Mesenchymal stem cell (in vitro differentiated cells and primary cell): ENCODE results near the gene CHST11.

Experiments
- DNase-seq: peaks from one replicate; pipeline ENCODE4 v3.0.0-alpha.2; 2013
- H2AFZ ChIP-seq: one replicate; pipeline ENCODE4 v1.6.1; 2013; ENCODE audit warnings: low read depth, mild to moderate bottlenecking, control low read depth, inconsistent platforms, low read length, moderate library complexity
- H2AK5ac ChIP-seq: 2 replicates; pipeline ENCODE4 v1.6.1; 2013; ENCODE audit warnings: low read length, moderate library complexity, mild to moderate bottlenecking, inconsistent platforms; ENCODE audit not compliant: severe bottlenecking
- H2BK120ac ChIP-seq: one replicate; pipeline ENCODE4 v1.6.1; 2013; ENCODE audit warnings: low read depth, mild to moderate bottlenecking, inconsistent platforms, low read length, moderate library complexity
- H2BK12ac ChIP-seq, 2 experiments: one replicate each; pipeline ENCODE4 v1.6.1; 2013; ENCODE audit warnings: inconsistent platforms in 2 of 2, low read length in 2 of 2, mild to moderate bottlenecking in 2 of 2, moderate library complexity in 2 of 2, control low read depth in 1 of 2
- H2BK15ac ChIP-seq: one replicate; pipeline ENCODE4 v1.6.1; 2013; ENCODE audit warnings: mild to moderate bottlenecking, low read depth, inconsistent platforms; ENCODE audit not compliant: poor library complexity, severe bottlenecking
- H2BK5ac ChIP-seq: 2 replicates; pipeline ENCODE4 v1.6.1; 2013; ENCODE audit warnings: low read depth, mild to moderate bottlenecking, low read length, control low read depth, inconsistent platforms; ENCODE audit not compliant: poor library complexity, severe bottlenecking
- H3K14ac ChIP-seq, 2 experiments: one replicate each; pipeline ENCODE4 v1.6.1; 2013; ENCODE audit warnings: inconsistent platforms in 2 of 2, low read length in 2 of 2, control low read depth in 1 of 2, mild to moderate bottlenecking in 1 of 2, moderate library complexity in 1 of 2
- H3K18ac ChIP-seq, 2 experiments: one replicate each; pipeline ENCODE4 v1.6.1; 2013; ENCODE audit warnings: inconsistent platforms in 2 of 2, low read length in 2 of 2, control low read depth in 1 of 2, low read depth in 1 of 2, mild to moderate bottlenecking in 1 of 2
- H3K23ac ChIP-seq, 2 experiments: one replicate each; pipeline ENCODE4 v1.6.1; 2013; ENCODE audit warnings: inconsistent platforms in 2 of 2, low read length in 2 of 2, mild to moderate bottlenecking in 2 of 2, moderate library complexity in 2 of 2, control low read depth in 1 of 2
- H3K27ac ChIP-seq: 2 replicates; pipeline ENCODE4 v1.5.1; 2013; ENCODE audit warnings: mild to moderate bottlenecking, moderate library complexity, low read length, control low read depth, inconsistent platforms; ENCODE audit not compliant: poor library complexity, severe bottlenecking
- H3K27me3 ChIP-seq, 2 experiments: 2 replicates each; pipeline versions ENCODE4 v1.6.1 to v1.7.0; 2013; ENCODE audit warnings: low read length in 2 of 2, mild to moderate bottlenecking in 2 of 2, moderate library complexity in 2 of 2, control low read depth in 1 of 2, inconsistent platforms in 1 of 2; ENCODE audit not compliant: control insufficient read depth in 1 of 2, insufficient read depth in 1 of 2
- H3K36me3 ChIP-seq, 2 experiments: 2 replicates each; pipeline versions ENCODE4 v1.6.1 to v1.7.0; 2013; ENCODE audit warnings: low read length in 2 of 2, control low read depth in 1 of 2, inconsistent platforms in 1 of 2, low read depth in 1 of 2, mild to moderate bottlenecking in 1 of 2; ENCODE audit not compliant: insufficient read depth in 2 of 2, control insufficient read depth in 1 of 2
- H3K4ac ChIP-seq, 2 experiments: one replicate each; pipeline ENCODE4 v1.6.1; 2013; ENCODE audit warnings: inconsistent platforms in 2 of 2, low read length in 2 of 2, mild to moderate bottlenecking in 2 of 2, moderate library complexity in 2 of 2, control low read depth in 1 of 2, low read depth in 1 of 2
- H3K4me1 ChIP-seq: 2 replicates; pipeline ENCODE4 v1.6.1; 2013; ENCODE audit warnings: low read depth, low read length, control low read depth; ENCODE audit not compliant: control insufficient read depth, insufficient read depth
- H3K4me2 ChIP-seq: 2 replicates; pipeline ENCODE4 v1.6.1; 2013; ENCODE audit warnings: low read length, mild to moderate bottlenecking, inconsistent platforms; ENCODE audit not compliant: poor library complexity, severe bottlenecking
- H3K4me3 ChIP-seq, 2 experiments: 2 replicates each; pipeline versions ENCODE4 v1.5.1 to v1.7.0; 2013; ENCODE audit warnings: low read length in 2 of 2, mild to moderate bottlenecking in 2 of 2, control low read depth in 1 of 2, low read depth in 1 of 2; ENCODE audit not compliant: insufficient read depth in 1 of 2
- H3K79me1 ChIP-seq: replicated peaks from 2 replicates; pipeline ENCODE4 v1.6.1; 2013; ENCODE audit warnings: mild to moderate bottlenecking, control low read depth, low read length, inconsistent platforms; ENCODE audit not compliant: poor library complexity, severe bottlenecking
- H3K9ac ChIP-seq: 2 replicates; pipeline ENCODE4 v1.7.0; 2013; ENCODE audit warnings: mild to moderate bottlenecking, low read length, moderate library complexity
- H3K9me3 ChIP-seq: 2 replicates; pipeline ENCODE4 v1.7.0; 2013; ENCODE audit warnings: mild to moderate bottlenecking, low read length; ENCODE audit not compliant: control insufficient read depth
- H4K8ac ChIP-seq: one replicate; pipeline ENCODE4 v1.6.1; 2013; ENCODE audit warnings: inconsistent platforms, mild to moderate bottlenecking, low read length, moderate library complexity
- H4K91ac ChIP-seq: one replicate; pipeline ENCODE4 v1.6.1; 2013; ENCODE audit warnings: mild to moderate bottlenecking, low read length, inconsistent platforms
- WGBS: methylation state at CpG from one replicate; pipeline ENCODE4 v1.1.7; 2013; ENCODE audit warnings: mixed read lengths; 5-methylcytosine and 5-hydroxymethylcytosine counted together

Gene CHST11

GRCh38 chr12:104712968-104713367, 256.2 kb downstream of the CHST11 start:
- Histone ChIP-seq H4K8ac (no peak overlapping the region), H3K23ac (no peak overlapping the region), H3K27me3 (peaks cover 0 to 10% of the 10 kb centered on the region in 2 experiments), H2BK15ac (no peak overlapping the region), H2AK5ac (no peak overlapping the region), H3K18ac (no peak overlapping the region), H2AFZ (no peak overlapping the region), H3K4ac (no peak overlapping the region), H3K9me3 (no peaks in the 10 kb centered on the region), H3K36me3 (no peaks in the 10 kb centered on the region), H2BK12ac (no peak overlapping the region), H3K4me1 (peaks cover 1% of the 10 kb centered on the region), H4K91ac (no peak overlapping the region), H2BK120ac (no peak overlapping the region), H3K4me2 (no peak overlapping the region), H3K4me3 (no peak overlapping the region), H3K27ac (no peak overlapping the region), H3K79me1 (no peaks in the 10 kb centered on the region), H3K14ac (no peak overlapping the region), H2BK5ac (no peak overlapping the region), H3K9ac (no peak overlapping the region)
- DNase-seq = no peak
- 95% methylated on average over 5 of the region's 5 CpGs for WGBS

GRCh38 chr12:104713444-104713843, 256.7 kb downstream of the CHST11 start:
- no peak overlapping the region for H2BK120ac ChIP-seq
- H3K79me1 ChIP-seq = no peaks in the 10 kb centered on the region
- peaks cover 1% of the 10 kb centered on the region for H3K4me1 ChIP-seq
- WGBS = 81% methylated on average over 8 of the region's 8 CpGs
- no peak overlapping the region for H4K8ac ChIP-seq
- H3K9me3 ChIP-seq = no peaks in the 10 kb centered on the region
- no peak overlapping the region for H2BK5ac ChIP-seq
- H2AFZ ChIP-seq = no peak overlapping the region
- no peaks in the 10 kb centered on the region for H3K36me3 ChIP-seq
- H3K4me3 ChIP-seq = no peak overlapping the region
- H2AK5ac ChIP-seq = no peak overlapping the region
- H3K27me3 ChIP-seq = peaks cover 0 to 10% of the 10 kb centered on the region in 2 experiments
- H3K4ac ChIP-seq = no peak overlapping the region
- DNase-seq = no peak
- H3K14ac ChIP-seq = no peak overlapping the region
- H4K91ac ChIP-seq = no peak overlapping the region
- no peak overlapping the region for H2BK15ac ChIP-seq
- no peak overlapping the region for H3K27ac ChIP-seq
- no peak overlapping the region for H3K18ac ChIP-seq
- no peak overlapping the region for H3K9ac ChIP-seq
- H2BK12ac ChIP-seq = no peak overlapping the region
- H3K23ac ChIP-seq = no peak overlapping the region
- H3K4me2 ChIP-seq = no peak overlapping the region

- H4K91ac ChIP-seq = no peak overlapping the region
- no peak overlapping the region for H2AK5ac ChIP-seq
- H3K4ac ChIP-seq = no peak overlapping the region
- no peak overlapping the region for H2BK5ac ChIP-seq
- no peak overlapping the region for H3K23ac ChIP-seq
- no peak overlapping the region for H2BK12ac ChIP-seq
- no peak overlapping the region for H2BK15ac ChIP-seq
- no peak overlapping the region for H3K14ac ChIP-seq
- H3K18ac ChIP-seq = no peak overlapping the region
- no peak overlapping the region for H3K27ac ChIP-seq
- no peaks in the 10 kb centered on the region for H3K79me1 ChIP-seq
- H3K4me2 ChIP-seq = no peak overlapping the region
- no peak overlapping the region for H3K9ac ChIP-seq
- H3K4me1 ChIP-seq = peaks cover 1% of the 10 kb centered on the region
- H3K36me3 ChIP-seq = no peaks in the 10 kb centered on the region
- H2BK120ac ChIP-seq = no peak overlapping the region
- no peak overlapping the region for H2AFZ ChIP-seq
- 97% methylated on average over 6 of the region's 6 CpGs for WGBS
- peaks cover 0 to 8% of the 10 kb centered on the region in 2 experiments for H3K27me3 ChIP-seq
- no peak overlapping the region for H4K8ac ChIP-seq
- H3K9me3 ChIP-seq = no peaks in the 10 kb centered on the region
- no peak overlapping the region for H3K4me3 ChIP-seq
- DNase-seq = no peak
Measured at GRCh38 chr12:104714369-104714768, 257.6 kb downstream of the CHST11 start.

- no peak overlapping the region for H2BK5ac ChIP-seq
- no peaks in the 10 kb centered on the region for H3K9me3 ChIP-seq
- H3K23ac ChIP-seq = no peak overlapping the region
- no peak overlapping the region for H3K4me2 ChIP-seq
- no peak overlapping the region for H3K14ac ChIP-seq
- H3K36me3 ChIP-seq = no peaks in the 10 kb centered on the region
- H3K27ac ChIP-seq = no peak overlapping the region
- peaks cover 0 to 8% of the 10 kb centered on the region in 2 experiments for H3K27me3 ChIP-seq
- WGBS = 96% methylated on average over 7 of the region's 7 CpGs
- no peak overlapping the region for H4K8ac ChIP-seq
- no peaks in the 10 kb centered on the region for H3K79me1 ChIP-seq
- H2BK15ac ChIP-seq = no peak overlapping the region
- no peak overlapping the region for H4K91ac ChIP-seq
- no peak overlapping the region for H2AFZ ChIP-seq
- H2BK12ac ChIP-seq = no peak overlapping the region
- no peak overlapping the region for H2AK5ac ChIP-seq
- H3K4me3 ChIP-seq = no peak overlapping the region
- no peak for DNase-seq
- H2BK120ac ChIP-seq = no peak overlapping the region
- H3K4ac ChIP-seq = no peak overlapping the region
- no peak overlapping the region for H3K18ac ChIP-seq
- H3K9ac ChIP-seq = no peak overlapping the region
- peaks cover 1% of the 10 kb centered on the region for H3K4me1 ChIP-seq
Measured at GRCh38 chr12:104716172-104716571, 259.4 kb downstream of the CHST11 start.
